ENCODE measurements around the gene PLCB1. TPM values are rescaled to one million over a fixed set of nuclear protein-coding genes. Genes with fewer than 3 reads are reported as not detected.

The PLCB1 gene
- total RNA-seq, 1 donor, result 13.4 TPM

DNA sequence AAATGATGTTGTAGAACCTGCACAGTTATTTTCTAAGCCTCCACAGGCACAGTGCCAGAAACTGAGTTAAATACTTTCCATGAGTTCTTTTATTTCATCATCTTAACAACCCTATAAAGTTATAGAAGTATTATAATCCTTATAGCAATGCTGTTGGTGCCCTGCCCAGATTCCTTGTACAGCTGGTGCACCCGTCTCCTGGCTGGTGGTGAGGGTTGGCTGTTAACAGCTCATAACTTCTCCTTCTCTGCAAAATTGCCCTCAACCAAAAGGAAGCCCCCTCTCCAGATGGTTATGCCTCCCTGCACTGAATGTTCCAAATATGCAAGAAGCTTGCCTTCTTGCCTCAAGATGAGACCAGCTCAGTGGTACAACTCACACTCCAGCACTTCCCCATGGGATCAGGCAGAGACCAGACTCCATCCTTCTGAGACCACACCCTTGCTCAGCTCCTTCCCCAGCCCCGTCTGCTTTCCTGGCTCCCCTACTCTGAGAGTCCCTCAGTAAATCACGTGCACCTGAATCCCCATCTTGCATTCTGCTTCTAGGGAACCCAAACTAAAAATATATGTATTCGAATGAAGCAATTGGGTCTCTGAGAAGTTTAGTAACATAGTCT is 632.4 kb downstream of the PLCB1 start:
- Histone ChIP-seq H3K4me2 (ENCODE audit: insufficient read depth, low read length) (no peak overlapping the region), H3K4me3 (ENCODE audit: insufficient read depth, low read length) (no peak overlapping the region), H3K27me3 (ENCODE audit: insufficient read depth, low read length) (no peaks in the 10 kb centered on the region), H4K20me1 (ENCODE audit: insufficient read depth, low read length) (no peaks in the 10 kb centered on the region), H3K79me2 (ENCODE audit: insufficient read depth, low read length) (no peaks in the 10 kb centered on the region), H2AFZ (ENCODE audit: low read length) (no peak overlapping the region), H3K27ac (ENCODE audit: low read depth, low read length) (no peak overlapping the region), H3K9me3 (ENCODE audit: low read depth, low read length) (no peaks in the 10 kb centered on the region), H3K36me3 (ENCODE audit: insufficient read depth, low read length) (no peaks in the 10 kb centered on the region), H3K4me1 (ENCODE audit: insufficient read depth, low read length) (no peaks in the 10 kb centered on the region)
- DNase-seq (ENCODE audit: insufficient read length, low spot score, missing footprints), result peak; percentile 8
- TF ChIP-seq, protein P1, sequence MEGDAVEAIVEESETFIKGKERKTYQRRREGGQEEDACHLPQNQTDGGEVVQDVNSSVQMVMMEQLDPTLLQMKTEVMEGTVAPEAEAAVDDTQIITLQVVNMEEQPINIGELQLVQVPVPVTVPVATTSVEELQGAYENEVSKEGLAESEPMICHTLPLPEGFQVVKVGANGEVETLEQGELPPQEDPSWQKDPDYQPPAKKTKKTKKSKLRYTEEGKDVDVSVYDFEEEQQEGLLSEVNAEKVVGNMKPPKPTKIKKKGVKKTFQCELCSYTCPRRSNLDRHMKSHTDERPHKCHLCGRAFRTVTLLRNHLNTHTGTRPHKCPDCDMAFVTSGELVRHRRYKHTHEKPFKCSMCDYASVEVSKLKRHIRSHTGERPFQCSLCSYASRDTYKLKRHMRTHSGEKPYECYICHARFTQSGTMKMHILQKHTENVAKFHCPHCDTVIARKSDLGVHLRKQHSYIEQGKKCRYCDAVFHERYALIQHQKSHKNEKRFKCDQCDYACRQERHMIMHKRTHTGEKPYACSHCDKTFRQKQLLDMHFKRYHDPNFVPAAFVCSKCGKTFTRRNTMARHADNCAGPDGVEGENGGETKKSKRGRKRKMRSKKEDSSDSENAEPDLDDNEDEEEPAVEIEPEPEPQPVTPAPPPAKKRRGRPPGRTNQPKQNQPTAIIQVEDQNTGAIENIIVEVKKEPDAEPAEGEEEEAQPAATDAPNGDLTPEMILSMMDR (IDR thresholded peaks at IDR 0.05; ENCODE audit: extremely low read depth, low read depth, low read length), result no peak

DNA sequence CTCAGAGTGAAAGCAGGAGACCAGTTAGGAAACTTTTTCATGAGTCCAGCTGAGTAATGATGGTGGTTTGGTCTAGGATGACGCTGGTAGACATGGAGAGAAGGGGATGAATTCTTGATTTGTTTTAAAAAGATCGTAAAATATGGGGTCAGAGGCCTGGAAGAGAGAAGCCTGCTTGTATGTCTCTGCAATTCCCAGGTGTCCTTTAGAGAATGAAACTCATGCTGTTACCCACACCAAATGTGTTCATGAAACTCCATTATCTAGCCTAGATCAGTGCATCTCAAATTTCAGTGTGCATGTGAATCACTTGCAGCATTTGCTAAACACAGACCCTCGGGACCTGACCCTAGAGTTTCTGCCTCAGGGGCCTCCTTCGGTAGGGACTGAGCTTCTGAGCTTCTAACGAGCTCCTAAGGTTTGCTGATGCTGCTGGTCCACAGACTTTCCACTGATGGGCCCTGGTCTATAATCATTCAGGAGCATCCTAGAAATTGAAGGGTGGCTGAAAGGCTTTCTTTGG is 634.9 kb downstream of the PLCB1 start:
- TF ChIP-seq, protein P1 (IDR thresholded peaks at IDR 0.05; ENCODE audit: extremely low read depth, low read depth, low read length), result no peak
- no peaks in the 10 kb centered on the region for H3K36me3 ChIP-seq (ENCODE audit: insufficient read depth, low read length)
- DNase-seq (ENCODE audit: insufficient read length, low spot score, missing footprints), result peak; percentile 49
- H3K4me2 ChIP-seq (ENCODE audit: insufficient read depth, low read length), result no peak overlapping the region
- no peak overlapping the region for H2AFZ ChIP-seq (ENCODE audit: low read length)
- H3K4me1 ChIP-seq (ENCODE audit: insufficient read depth, low read length), result no peaks in the 10 kb centered on the region
- no peak overlapping the region for H3K27ac ChIP-seq (ENCODE audit: low read depth, low read length)
- H3K27me3 ChIP-seq (ENCODE audit: insufficient read depth, low read length), result no peaks in the 10 kb centered on the region
- no peaks in the 10 kb centered on the region for H3K79me2 ChIP-seq (ENCODE audit: insufficient read depth, low read length)
- no peak overlapping the region for H3K4me3 ChIP-seq (ENCODE audit: insufficient read depth, low read length)
- H4K20me1 ChIP-seq (ENCODE audit: insufficient read depth, low read length), result no peaks in the 10 kb centered on the region
- H3K9me3 ChIP-seq (ENCODE audit: low read depth, low read length), result no peaks in the 10 kb centered on the region

DNA sequence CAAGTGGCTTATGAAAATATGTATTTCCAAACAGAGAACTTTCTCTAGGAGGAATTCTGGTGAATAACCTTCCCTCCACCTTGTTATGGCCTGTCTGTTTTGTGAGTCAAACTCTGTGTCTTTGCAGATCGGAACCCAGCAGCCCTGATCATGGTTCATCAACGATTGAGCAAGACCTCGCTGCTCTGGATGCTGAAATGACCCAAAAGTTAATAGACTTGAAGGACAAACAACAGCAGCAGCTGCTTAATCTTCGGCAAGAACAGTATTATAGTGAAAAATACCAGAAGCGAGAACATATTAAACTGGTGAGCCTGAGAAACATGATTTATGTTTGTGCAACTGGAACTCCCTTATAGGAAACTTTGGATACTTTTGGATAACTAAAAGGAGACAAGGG is 642.3 kb downstream of the PLCB1 start:
- DNase-seq (ENCODE audit: insufficient read length, low spot score, missing footprints), result no peak
- Histone ChIP-seq H2AFZ (ENCODE audit: low read length) (no peak overlapping the region), H3K27me3 (ENCODE audit: insufficient read depth, low read length) (no peaks in the 10 kb centered on the region), H3K4me3 (ENCODE audit: insufficient read depth, low read length) (no peak overlapping the region), H3K79me2 (ENCODE audit: insufficient read depth, low read length) (no peaks in the 10 kb centered on the region), H3K4me1 (ENCODE audit: insufficient read depth, low read length) (peaks cover 9% of the 10 kb centered on the region), H3K4me2 (ENCODE audit: insufficient read depth, low read length) (no peak overlapping the region), H3K36me3 (ENCODE audit: insufficient read depth, low read length) (no peaks in the 10 kb centered on the region), H3K9me3 (ENCODE audit: low read depth, low read length) (no peaks in the 10 kb centered on the region), H4K20me1 (ENCODE audit: insufficient read depth, low read length) (no peaks in the 10 kb centered on the region), H3K27ac (ENCODE audit: low read depth, low read length) (no peak overlapping the region)
- TF ChIP-seq, protein P1 (IDR thresholded peaks at IDR 0.05; ENCODE audit: extremely low read depth, low read depth, low read length), result no peak

DNA sequence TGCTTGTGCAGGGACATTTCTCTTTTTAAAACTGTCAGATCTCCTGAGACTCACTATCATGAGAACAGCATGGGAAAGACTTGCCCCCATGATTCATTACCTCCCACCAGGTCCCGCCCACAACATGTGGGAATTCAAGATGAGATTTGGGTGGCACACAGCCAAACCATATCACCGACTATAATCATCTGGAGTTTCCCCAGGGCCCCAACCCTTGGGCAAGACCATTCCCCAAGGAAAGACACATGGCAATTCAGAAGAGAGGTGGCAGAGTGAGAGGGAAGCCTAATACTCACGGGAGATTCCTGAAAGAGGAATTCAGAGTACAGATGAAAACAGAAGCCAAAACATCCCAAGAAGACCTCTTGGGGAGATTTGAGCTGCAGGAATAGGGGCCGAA is 645.8 kb downstream of the PLCB1 start:
- no peaks in the 10 kb centered on the region for H4K20me1 ChIP-seq (ENCODE audit: insufficient read depth, low read length)
- DNase-seq (ENCODE audit: insufficient read length, low spot score, missing footprints), result no peak
- no peaks in the 10 kb centered on the region for H3K9me3 ChIP-seq (ENCODE audit: low read depth, low read length)
- peaks cover 15% of the 10 kb centered on the region for H3K4me1 ChIP-seq (ENCODE audit: insufficient read depth, low read length)
- no peaks in the 10 kb centered on the region for H3K27me3 ChIP-seq (ENCODE audit: insufficient read depth, low read length)
- TF ChIP-seq, protein P1 (IDR thresholded peaks at IDR 0.05; ENCODE audit: extremely low read depth, low read depth, low read length), result no peak
- no peak overlapping the region for H3K4me3 ChIP-seq (ENCODE audit: insufficient read depth, low read length)
- no peak overlapping the region for H3K4me2 ChIP-seq (ENCODE audit: insufficient read depth, low read length)
- H2AFZ ChIP-seq (ENCODE audit: low read length), result no peak overlapping the region
- H3K27ac ChIP-seq (ENCODE audit: low read depth, low read length), result no peak overlapping the region
- no peaks in the 10 kb centered on the region for H3K79me2 ChIP-seq (ENCODE audit: insufficient read depth, low read length)
- H3K36me3 ChIP-seq (ENCODE audit: insufficient read depth, low read length), result no peaks in the 10 kb centered on the region
